Measurements from ENCODE around the gene PRKCG. TPM values are rescaled to one million over a fixed set of nuclear protein-coding genes. Genes with fewer than 3 reads are reported as not detected.
"Not testable (repeated sequence)": the region's sequence is repeated elsewhere in the genome, so short reads cannot be mapped to it uniquely, and the experiment has no call there.

PRKCG gene
- total RNA-seq, 1 donor from 2014 or later, result 0.20 TPM

DNA sequence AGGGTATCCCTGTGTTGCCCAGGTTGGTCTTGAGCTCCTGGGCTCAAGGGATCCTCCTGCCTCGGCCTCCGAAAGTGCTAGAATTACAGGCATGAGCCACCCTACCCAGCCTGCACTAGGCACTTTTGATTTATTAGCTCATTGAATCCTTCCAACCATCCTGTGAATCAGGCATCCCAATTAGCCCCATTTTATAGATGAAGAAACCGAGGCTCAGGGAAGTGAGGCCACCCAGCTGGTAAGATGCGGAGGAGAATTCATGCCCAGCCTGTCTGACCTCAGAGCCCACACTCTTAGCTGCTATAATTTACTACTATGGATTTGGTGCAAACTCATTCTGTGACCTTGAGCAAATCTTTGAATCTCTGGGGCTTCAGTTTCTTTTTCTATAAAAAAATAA is 62.9 kb downstream of the PRKCG start:
- no peak for DNase-seq

DNA sequence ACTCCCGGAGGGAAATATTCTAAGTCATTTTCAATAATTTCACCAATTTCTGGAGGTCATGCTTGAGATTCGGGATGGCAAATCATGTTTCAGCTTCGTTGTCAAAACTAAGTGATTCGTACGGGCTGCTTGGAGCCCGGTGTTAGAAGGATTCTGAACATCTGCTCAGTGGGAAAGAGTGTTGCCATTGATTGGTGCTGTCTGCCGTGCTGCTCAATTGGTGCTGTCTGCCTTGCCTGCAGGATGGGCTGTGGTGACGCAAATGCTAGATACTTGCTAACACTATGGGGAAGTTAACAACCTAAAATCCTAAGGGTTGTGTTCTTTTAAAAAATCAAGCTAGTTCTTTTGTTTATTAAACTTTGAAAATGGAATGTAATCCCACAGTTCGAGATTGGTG is 63.4 kb downstream of the PRKCG start:
- DNase-seq, result no peak

DNA sequence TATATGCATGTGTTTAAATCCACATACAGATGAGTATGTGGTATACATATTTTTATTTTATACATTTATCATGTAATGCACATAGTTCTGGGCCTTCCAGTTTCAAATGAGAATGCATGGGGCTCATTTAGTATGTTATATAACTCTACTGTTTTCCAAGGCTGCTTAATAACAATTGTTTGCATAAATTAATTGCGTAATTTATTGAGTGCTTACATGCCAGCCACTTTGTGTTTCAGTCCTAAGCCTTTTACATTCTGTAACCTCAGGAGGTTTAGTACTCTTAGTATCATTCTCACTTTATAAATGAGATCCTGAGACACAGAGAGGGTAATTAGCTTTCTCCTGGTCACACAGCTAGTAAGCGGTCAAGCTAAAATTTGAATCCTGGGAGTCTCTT is 64.0 kb downstream of the PRKCG start:
- DNase-seq, result no peak

DNA sequence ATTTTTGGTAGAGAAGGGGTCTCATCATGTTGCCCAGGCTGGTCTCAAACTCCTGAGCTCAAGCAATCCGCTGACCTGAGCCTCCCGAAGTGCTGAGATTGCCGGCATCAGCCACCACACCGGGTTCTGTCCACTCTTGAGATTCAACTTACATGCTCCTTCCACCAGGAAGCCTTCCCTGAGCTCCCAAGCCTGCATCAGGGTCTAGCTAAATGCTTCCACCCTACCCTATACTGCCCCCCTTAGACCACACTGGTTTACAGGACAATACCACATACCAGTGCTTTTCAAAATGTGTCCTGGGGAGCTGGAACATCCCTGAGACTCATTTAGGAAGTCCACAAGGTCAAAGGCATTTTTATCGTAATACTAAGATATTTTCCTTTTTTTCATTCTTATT is 65.6 kb downstream of the PRKCG start:
- DNase-seq, result no peak

DNA sequence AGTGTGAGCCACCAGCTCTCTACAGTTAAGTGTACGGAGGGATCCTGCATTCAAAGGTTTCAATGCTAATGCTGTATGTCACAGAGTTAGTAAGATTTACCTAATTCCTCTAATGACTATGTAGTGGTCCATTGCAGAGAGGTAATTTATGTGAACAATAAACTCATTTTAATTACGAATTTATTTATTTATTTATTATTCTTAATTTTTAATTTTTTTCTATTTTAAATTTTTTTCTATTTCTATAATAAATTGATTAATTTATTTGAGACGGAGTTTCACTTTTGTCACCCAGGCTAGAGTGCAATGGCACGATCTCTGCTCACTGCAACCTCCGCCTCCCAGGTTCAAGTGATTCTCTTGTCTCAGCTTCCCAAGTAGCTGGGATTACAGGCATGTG is 66.6 kb downstream of the PRKCG start:
- not testable (repeated sequence) for DNase-seq

DNA sequence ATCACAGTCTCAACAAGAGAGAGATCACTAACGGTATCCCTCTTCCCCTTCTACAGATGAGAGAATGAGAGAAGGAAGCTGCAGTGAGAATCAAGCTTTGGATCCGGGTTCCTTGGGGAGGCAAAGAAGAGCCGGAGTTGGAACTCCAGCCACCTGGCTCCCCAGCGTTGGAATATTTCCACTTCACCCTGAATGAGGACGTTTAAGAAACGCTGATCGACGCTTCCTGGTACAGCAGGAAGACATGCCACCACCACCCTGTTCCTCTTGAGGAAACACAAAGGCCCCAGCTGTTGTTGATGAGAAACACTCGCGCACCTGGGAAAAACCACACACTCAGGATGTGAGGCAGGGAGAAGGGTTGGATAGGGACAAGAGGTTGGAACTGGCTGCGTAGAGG is 69.4 kb downstream of the PRKCG start:
- no peak for DNase-seq

DNA sequence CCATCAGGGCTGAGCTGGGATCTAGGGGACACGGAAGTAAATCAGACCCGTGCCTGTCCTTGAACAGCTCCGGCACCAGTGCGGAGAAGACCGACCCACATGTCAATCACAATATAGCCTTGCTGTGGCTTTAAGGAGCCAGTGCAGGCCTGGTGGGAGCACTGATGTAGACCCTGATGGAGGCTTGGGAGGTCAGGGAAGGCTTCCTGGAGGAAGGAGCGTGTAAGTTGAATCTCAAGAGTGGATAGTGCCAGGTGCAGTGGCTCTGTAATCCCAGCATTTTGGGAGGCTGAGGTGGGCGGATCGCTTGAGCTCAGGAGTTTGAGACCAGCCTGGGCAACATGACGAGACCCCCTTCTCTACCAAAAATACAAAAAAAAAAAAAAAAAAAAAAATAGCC is 70.0 kb downstream of the PRKCG start:
- DNase-seq, result no peak

DNA sequence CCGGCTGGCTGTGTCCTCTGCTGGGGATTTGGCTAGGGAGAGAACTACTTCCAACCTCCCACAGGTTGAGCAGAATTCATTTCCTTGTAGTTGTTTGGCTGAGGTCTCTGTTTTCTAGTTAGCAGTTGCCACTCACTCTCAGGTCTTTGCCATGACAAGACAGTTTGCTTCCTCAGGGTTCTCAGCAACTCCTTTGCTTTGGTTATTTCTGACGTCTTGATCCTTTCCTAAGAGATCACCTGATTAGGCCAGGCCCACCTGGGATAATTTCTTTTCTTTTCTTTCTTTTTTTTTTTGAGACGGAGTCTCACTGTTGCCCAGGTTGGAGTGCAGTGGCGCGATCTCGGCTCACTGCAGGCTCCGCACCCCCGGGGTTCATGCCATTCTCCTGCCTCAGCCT is 71.4 kb downstream of the PRKCG start:
- no peak for DNase-seq

Other genes with a start within 250 kb of the PRKCG start
- gene NLRP12, start 57.9 kb upstream of the PRKCG start, total RNA-seq, result 0.99 TPM
- gene MYADM, start 14.3 kb upstream of the PRKCG start, total RNA-seq, result 16.1 TPM
- not detected for gene CACNG7, start 27.1 kb downstream of the PRKCG start, total RNA-seq
- gene CACNG8, start 80.7 kb downstream of the PRKCG start, total RNA-seq, result under 0.01 TPM
- gene CACNG6, start 109.4 kb downstream of the PRKCG start, total RNA-seq, result 0.79 TPM
- gene VSTM1, start 181.7 kb downstream of the PRKCG start, total RNA-seq, result 1.7 TPM
- gene TARM1, start 199.2 kb downstream of the PRKCG start, total RNA-seq, result 0.20 TPM
- 1.4 TPM for gene OSCAR, start 218.6 kb downstream of the PRKCG start, total RNA-seq
- gene NDUFA3, start 220.7 kb downstream of the PRKCG start, total RNA-seq, result 6.8 TPM
- 5.4 TPM for gene TFPT, start 233.5 kb downstream of the PRKCG start, total RNA-seq
- gene PRPF31, start 233.6 kb downstream of the PRKCG start, total RNA-seq, result 27.2 TPM